ENCODE results near the gene WDR38.

The WDR38 gene

GRCh38 chr9:124859803-124860581 is 6.7 kb downstream of the WDR38 start:
- peak overlapping the region; percentile 76 for H3K4me2 ChIP-seq (ENCODE audit: low read length)
- H3K9me2 ChIP-seq (replicated peaks; ENCODE audit: control insufficient read depth, low read length): no peaks in the 10 kb centered on the region
- H3K36me3 ChIP-seq (ENCODE audit: control insufficient read depth, low read length): peaks cover 57% of the 10 kb centered on the region
- peaks cover 55% of the 10 kb centered on the region for H3F3A ChIP-seq (ENCODE audit: control insufficient read depth, insufficient read depth)
- no peaks in the 10 kb centered on the region for H3K9me3 ChIP-seq (ENCODE audit: control insufficient read depth, insufficient read depth, low read length)
- H3K27me3 ChIP-seq (ENCODE audit: control insufficient read depth, low read length): no peaks in the 10 kb centered on the region
- peak overlapping the region; percentile 77 for H3K4me3 ChIP-seq (ENCODE audit: low read length)
- peaks cover 28% of the 10 kb centered on the region for H3K4me1 ChIP-seq (ENCODE audit: control insufficient read depth, low read length)
- no peak for TF ChIP-seq EZH2phosphoT487 (IDR thresholded peaks at IDR 0.05; ENCODE audit: borderline replicate concordance, low read length)
- no peak for TF ChIP-seq CTCF (IDR thresholded peaks at IDR 0.05; ENCODE audit: low read depth, low read length, poor library complexity, severe bottlenecking)
- H3K79me2 ChIP-seq (ENCODE audit: control insufficient read depth, low read length): peaks cover 41% of the 10 kb centered on the region
- no peak overlapping the region for H3K27ac ChIP-seq (ENCODE audit: low read depth, low read length)
- H4K20me1 ChIP-seq (ENCODE audit: control insufficient read depth, insufficient read depth, low read depth, low read length): peaks cover 39% of the 10 kb centered on the region

- H4K20me1 ChIP-seq (ENCODE audit: control insufficient read depth, insufficient read depth, low read depth, low read length): peaks cover 35% of the 10 kb centered on the region
- H3K79me2 ChIP-seq (ENCODE audit: control insufficient read depth, low read length): peaks cover 41% of the 10 kb centered on the region
- peaks cover 57% of the 10 kb centered on the region for H3K36me3 ChIP-seq (ENCODE audit: control insufficient read depth, low read length)
- no peaks in the 10 kb centered on the region for H3K9me3 ChIP-seq (ENCODE audit: control insufficient read depth, insufficient read depth, low read length)
- H3K27me3 ChIP-seq (ENCODE audit: control insufficient read depth, low read length): no peaks in the 10 kb centered on the region
- H3K27ac ChIP-seq (ENCODE audit: low read depth, low read length): peak overlapping the region; percentile 79
- peaks cover 28% of the 10 kb centered on the region for H3K4me1 ChIP-seq (ENCODE audit: control insufficient read depth, low read length)
- peak overlapping the region; percentile 76 for H3K4me2 ChIP-seq (ENCODE audit: low read length)
- peak overlapping the region; percentile 77 for H3K4me3 ChIP-seq (ENCODE audit: low read length)
- peaks cover 47% of the 10 kb centered on the region for H3F3A ChIP-seq (ENCODE audit: control insufficient read depth, insufficient read depth)
- H3K9me2 ChIP-seq (replicated peaks; ENCODE audit: control insufficient read depth, low read length): no peaks in the 10 kb centered on the region
- TF ChIP-seq EZH2phosphoT487 (IDR thresholded peaks at IDR 0.05; ENCODE audit: borderline replicate concordance, low read length): no peak
- TF ChIP-seq CTCF (IDR thresholded peaks at IDR 0.05; ENCODE audit: low read depth, low read length, poor library complexity, severe bottlenecking): no peak
Observed at GRCh38 chr9:124860582-124861341, 7.5 kb downstream of the WDR38 start.

DNA sequence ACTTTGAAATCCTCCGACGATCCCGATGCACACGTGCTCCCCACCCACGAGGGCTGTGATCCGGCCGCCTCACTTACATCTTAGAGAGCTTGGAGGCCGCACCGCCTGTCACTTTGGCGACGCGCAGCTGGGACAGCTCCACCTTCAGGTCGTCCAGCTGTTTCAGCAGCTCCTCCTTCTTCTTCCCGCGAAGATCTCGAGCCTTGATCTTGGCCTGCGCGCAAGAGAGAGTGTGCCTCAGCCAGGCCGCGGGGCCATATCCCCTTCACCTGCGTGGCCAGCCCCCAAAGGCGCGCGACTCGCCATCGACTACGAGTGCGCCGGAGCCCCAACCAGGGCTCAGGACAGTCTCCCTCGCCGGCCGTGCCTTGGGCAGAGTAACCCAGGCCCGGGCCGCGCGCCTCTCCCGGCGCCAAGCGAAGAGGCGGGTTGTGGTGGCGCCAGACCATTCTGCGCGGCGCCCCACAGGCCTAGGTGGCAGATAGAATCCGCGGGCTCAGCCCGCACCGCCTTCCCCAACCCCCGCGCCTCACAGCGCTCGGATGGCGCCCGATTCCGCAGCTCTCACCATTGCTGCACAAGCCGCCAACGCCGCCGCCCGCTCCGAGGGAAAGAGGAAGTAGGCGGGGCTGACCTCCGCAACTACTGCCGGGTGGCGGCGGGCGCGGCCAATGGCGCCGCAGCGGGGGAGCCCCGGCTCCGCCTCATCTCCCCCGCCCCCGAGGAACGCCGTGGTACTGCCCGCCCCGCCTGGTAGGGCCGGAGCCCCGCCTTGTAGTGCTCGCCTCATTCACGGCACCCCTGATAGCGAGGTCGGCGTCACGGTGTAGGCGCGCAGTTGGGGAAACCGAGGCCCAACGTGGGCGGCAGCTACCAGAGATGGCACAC is 8.3 kb downstream of the WDR38 start, which contains the start of the genes ARPC5L and RPL35:
TSS of gene ARPC5L (plus strand) at position 789 of the 888 bp plus-strand sequence. CDS start 7,161 bp downstream, outside the sequence.
TSS of gene RPL35 (minus strand) at position 616 of the 888 bp plus-strand sequence. CDS start at position 571, 45 bp downstream.
- H3K79me2 ChIP-seq (ENCODE audit: control insufficient read depth, low read length): peaks cover 41% of the 10 kb centered on the region
- no peaks in the 10 kb centered on the region for H3K9me3 ChIP-seq (ENCODE audit: control insufficient read depth, insufficient read depth, low read length)

More for the DNA sequence above, 8.3 kb downstream of the WDR38 start, which contains the start of the genes ARPC5L and RPL35:
- H3K4me2 ChIP-seq (ENCODE audit: low read length): peak within 1 kb of the TSS; percentile 76
- H3K27ac ChIP-seq (ENCODE audit: low read depth, low read length): peak within 1 kb of the TSS; percentile 79
- TF ChIP-seq EZH2phosphoT487 (IDR thresholded peaks at IDR 0.05; ENCODE audit: borderline replicate concordance, low read length): no peak
- TF ChIP-seq CTCF (IDR thresholded peaks at IDR 0.05; ENCODE audit: low read depth, low read length, poor library complexity, severe bottlenecking): peak; percentile 48
- peaks cover 32% of the 10 kb centered on the region for H4K20me1 ChIP-seq (ENCODE audit: control insufficient read depth, insufficient read depth, low read depth, low read length)
- H3K4me3 ChIP-seq (ENCODE audit: low read length): peak within 1 kb of the TSS; percentile 77
- peaks cover 39% of the 10 kb centered on the region for H3F3A ChIP-seq (ENCODE audit: control insufficient read depth, insufficient read depth)
- no peaks in the 10 kb centered on the region for H3K9me2 ChIP-seq (replicated peaks; ENCODE audit: control insufficient read depth, low read length)
- peaks cover 28% of the 10 kb centered on the region for H3K4me1 ChIP-seq (ENCODE audit: control insufficient read depth, low read length)
- H3K27me3 ChIP-seq (ENCODE audit: control insufficient read depth, low read length): no peaks in the 10 kb centered on the region
- H3K36me3 ChIP-seq (ENCODE audit: control insufficient read depth, low read length): peaks cover 51% of the 10 kb centered on the region
